SIG-M5 (cell line): Measurements from ENCODE around the gene FMN1.

ENCODE experiments used
- DNase-seq: peaks from one replicate; lab custom pipeline; 2025; lab: John Stamatoyannopoulos, UW

Gene FMN1

DNA sequence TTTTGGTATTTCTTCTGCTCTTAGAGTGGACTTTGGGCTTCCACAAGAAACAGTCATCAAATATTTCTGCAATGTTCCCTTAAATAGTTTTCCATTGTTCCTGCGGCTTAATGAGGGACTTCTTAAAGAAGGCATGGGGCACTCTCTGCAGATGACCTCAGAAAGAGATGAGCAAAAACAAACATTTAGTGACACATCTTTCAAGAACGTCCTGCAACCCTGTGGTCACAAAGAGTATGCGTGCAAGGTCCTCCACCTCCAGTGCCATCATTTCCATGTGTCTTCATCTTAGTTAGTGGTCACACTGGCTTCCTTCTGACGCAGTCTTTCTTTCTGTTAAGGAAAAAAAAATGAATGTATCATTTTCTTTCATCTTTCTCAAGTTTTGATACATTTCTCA is 420.5 kb downstream of the FMN1 start:
- no peak for DNase-seq

DNA sequence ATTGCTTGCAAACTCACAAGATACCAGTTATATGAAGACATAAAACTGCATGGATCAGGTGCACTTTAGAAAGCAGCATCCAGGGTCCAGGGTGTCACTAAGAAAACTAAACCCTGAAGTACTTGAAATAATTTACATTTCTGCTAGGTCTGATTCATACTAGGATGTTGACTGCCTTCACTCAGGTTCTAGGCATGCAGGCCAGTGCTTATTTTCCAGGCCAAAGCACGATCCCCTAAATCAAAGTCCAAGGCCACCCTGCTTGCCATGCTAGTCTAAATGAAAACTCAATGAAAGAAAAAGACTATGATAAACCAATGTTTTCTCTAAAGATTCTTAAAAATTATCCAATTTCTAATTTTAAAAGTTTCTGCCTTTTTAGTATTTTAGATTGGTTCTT is 427.3 kb downstream of the FMN1 start:
- no peak for DNase-seq

DNA sequence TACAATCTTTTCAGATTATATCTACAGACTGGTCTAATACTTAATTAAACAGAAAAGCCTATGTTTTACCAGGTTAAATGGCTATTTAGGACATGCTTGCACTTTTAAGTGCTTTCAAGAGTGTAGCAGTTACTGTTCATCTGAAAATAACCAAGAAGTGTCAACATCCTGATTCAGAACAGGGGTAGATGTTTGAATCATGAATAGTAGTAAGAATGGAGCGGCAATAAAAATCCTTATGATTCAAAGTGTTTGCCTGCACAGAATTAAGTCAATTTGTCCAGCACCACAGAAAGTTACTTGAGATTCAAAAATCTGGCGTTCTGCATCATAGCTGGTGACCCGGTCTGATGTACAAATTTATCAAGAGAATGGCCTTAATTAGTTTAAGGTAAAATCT is 428.4 kb downstream of the FMN1 start:
- DNase-seq = no peak

DNA sequence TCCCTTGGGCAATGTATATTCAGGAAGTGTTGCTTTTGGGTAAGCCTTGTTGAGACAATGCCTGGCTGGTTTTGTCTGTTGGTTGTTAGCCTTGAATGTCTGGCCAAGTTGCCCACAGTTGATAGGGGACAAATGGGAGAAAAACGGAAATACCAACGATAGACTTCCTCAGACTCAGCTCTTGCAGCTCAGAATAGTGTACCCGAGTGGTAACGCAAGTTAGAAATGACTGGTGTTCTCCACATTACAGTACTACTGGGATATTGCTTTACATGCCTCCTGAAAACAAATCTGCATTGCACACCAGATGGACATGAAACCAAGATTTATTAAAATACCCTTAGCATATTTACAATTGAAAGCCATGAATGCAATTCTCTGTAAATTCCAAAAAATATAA is 429.3 kb downstream of the FMN1 start:
- no peak for DNase-seq

DNA sequence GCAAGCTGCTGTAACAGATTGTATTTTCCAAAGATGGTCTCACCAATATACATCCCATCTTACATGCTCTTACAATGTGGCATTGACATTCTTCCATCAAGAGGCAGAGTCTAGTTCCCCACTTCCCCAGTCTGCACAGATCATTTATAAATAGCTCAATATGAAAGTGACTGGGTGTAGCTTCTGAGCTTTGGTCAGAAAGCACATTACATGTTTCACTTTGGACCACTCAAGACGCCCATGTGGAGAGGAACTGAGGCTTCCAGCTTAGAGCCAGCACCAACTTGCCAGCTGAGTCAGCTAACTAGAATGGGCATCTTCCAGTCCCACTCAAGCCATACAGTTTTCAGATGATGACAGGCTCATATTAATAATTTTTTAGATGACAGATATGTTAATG is 431.2 kb downstream of the FMN1 start:
- no peak for DNase-seq

DNA sequence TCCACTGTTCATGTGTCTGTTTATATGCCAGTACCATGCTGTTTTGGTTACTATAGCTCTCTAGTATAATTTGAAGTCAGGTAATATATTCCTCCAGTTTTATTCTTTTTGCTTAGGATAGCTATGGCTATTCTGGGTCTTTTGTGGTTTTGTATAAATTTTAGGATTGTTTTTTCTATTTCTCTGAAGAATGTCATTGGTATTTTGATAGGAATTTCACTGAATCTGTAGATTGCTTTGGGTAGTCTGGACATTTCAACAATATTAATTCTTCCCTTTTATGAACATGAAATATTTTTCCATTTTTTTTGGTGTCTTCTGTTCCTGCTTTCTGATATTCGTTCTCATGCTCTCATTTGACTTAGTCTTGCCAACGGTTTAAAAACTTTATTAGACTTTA is 437.1 kb downstream of the FMN1 start:
- no peak for DNase-seq

DNA sequence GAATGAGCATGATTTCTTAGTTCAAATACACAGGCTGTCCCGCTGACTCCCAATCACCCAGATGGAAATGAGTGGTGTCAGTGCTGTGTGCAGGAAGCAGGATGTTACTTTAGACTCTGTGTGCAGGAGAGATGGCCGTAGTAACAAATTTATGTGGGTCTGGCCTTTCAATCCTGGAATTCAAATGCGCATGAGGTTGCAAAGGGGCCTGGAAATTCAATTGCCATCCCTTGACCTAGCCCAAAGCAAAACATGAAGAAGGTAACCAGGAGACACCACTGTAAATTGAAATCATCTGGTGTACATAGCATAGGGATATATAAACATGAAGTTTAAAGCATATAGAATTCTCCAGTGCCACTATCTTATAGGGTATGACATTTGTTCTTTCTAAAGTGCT is 443.5 kb downstream of the FMN1 start:
- no peak for DNase-seq

DNA sequence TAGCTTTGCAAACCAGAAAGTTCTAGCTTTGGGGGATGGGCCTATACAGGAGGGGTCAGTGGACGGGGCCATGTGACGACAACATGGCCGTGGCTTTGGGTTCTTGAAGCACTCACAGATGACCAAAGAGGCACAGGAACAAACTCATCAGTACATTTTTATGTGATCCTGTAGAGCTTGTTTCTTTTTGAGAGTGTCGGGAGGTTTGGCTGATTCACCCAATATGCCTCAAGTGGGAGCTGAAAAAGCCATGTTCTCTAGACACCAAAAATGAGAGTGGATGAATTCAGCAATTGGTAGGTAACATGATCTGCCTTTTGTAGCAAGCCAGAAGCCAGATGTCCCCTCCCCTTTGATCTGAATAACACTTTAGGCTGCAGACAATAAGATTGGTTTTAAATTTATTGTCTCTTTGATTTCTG is 446.6 kb downstream of the FMN1 start:
- no peak for DNase-seq

DNA sequence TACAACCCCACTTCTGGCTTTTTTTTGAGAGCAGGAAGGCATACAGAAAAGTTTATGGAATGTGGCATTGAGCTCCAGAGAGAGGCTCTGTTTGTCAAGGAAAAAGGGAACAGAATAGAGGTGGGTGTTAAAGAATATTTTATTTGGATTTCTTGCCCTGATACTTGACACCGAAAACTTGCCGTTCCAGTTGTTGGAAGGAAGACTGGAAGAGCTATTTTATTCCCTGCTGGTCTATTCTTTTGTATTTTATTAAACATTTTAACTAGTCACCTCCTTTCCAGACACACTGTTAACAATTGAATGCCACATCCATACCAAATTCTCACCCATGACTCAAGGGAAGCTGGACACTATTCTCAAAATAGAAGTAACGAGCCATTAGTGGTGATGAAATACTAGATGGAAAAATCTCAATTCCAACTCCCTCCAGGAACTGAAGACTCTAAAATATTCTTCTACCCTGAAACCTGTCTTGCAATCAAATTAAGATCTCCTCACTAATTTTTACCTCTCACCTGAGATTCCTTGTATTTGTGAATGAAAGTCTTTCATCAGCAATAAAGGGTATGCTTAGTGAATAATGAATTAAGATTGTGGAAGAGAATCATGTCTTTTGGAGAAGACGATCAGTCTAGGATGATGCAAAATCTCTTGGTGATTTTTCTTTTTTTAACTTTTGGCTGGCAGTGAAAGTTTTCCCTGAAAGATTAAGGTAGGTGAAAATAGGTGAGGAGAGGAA is 448.2 kb downstream of the FMN1 start:
- DNase-seq = no peak

DNA sequence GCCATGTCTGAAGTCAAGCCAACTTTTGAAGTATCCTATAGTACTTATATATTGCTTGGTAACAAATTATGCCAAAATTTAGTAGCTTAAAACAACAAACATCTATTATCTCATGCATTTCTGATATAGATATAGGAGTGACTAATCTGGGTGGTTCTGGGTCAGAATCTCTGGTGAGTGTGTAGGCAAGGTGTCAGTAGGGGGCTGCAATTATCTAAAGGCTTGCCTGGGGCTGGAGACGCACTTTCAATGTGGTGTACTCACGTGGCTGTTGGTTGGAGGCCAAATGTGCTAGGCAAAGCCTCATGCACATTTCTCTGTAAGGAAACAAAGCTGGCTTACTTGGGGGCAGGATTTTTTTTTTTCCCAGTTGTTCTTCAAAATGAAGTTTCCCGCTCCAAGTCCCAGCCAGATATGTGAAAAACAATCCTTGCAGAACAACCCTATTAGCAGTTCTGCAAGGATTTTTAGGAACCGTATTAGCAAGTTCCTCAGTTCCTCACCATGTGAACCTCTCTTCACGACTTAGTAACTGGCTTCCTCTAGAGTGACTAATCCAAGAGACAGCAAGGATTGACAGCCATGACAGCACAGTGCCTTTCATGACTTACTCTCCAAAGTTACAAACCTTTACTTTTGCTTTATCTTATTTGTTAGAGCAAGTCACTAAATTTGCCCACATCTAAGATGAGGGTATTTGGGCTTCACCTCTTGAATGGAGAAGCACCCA is 450.9 kb downstream of the FMN1 start:
- no peak for DNase-seq

DNA sequence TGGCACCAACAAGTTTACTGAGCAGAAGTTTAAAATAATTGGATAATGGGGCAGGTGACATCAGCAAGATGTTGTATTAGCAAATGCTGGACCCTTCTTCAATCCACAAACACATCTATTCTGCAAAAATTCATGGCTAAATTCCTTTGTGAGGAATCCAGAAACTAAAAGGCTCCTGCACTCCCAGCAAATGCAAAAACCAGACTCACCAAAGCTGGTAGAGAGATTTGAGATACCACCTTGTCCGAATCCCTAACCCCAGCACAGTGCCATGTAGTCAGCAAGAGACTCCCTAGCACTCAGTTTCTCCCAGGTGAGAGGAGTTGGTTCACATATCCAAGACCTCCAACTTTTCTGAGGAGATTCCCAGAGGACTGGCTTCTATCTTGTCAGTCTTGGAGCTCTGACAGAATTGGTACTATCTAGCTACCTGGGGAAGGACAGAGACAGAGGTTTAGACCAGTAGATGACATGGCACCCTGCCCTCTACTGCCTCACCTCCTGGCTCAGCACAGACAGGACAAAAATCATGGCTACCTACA is 454.9 kb downstream of the FMN1 start:
- DNase-seq = no peak

DNA sequence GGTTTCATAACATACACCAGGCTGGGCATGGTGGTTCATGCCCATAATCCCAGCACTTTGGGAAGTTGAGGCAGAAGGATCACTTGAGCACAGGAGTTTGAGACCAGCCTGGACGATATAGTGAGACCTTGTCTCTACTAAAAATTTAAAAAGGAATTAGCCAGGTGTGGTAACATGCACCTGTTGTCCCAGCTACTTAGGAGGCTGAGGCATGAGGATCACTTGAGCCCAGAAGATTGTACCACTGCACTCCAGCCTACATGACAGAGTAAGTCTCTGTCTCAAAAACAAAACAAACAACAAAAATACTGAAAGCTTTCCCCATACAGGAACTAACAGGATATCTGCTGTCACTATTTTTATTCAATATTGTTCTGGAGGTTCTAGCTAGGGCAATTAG is 455.8 kb downstream of the FMN1 start:
- no peak for DNase-seq

DNA sequence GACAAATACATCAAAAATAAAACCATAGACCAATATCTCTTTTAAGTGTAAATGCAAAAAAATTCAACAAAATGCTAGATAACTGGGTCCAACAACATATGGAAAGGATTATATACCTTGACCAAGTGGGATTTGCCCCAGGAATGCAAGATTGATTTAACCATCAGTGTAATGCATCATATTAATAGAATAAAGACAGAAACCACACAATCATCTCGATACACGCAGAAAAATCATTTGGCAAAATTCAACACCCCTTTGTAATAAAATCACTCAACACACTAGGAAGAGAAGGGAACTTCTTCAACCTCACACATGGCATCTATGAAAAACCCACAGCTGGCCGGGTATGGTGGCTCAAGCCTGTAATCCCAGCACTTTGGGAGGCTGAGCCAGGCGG is 457.2 kb downstream of the FMN1 start:
- DNase-seq = no peak

DNA sequence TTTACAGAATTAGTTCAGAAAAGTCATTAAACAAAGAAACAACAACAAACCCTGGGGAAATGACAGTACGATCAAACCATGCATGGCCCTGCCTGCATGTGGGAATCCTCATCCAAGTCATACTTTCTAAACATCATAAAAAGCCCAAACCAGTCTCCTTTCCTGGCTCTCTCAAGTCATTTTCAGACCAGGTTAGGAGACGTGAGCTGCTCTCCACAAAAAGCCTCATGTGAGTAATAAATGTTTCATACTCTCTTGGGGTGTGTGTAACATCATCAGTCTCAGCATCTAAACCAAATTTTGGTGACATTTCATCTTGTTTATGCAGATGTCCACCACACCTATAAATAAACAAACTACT is 457.8 kb downstream of the FMN1 start:
- no peak for DNase-seq

DNA sequence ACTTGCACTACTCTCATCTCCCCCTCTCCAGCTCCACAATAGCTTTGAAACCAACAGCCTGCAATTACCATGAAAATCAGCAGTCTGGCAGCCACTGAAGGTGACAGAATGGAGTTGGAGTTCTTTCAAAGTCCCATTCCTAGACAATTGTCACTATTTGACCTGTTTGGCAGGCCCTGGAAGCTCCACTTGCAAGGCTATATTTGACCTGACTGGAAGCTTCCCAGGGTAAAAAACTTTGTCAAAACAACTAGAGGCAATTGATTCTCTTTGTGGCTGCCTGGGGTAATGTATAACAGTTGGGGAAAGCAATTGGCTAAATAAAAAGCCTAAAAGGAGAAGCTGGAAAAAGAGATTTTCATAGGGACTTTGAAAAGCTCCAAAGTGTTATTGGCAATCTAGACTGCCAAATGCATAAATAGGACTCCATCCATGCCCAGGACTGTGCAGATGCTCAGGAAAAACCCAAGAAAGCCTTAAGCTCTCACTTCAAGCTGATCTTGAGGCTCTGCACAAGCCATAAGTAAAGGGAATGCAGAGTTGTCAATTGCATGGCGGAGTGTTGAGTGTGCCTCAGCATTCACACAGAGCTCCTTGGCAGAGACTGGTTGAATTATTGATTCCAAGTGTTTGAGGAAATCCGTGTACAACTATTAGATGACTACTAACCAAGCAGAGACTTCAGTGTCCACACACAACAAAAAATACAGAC is 458.4 kb downstream of the FMN1 start:
- DNase-seq = no peak

DNA sequence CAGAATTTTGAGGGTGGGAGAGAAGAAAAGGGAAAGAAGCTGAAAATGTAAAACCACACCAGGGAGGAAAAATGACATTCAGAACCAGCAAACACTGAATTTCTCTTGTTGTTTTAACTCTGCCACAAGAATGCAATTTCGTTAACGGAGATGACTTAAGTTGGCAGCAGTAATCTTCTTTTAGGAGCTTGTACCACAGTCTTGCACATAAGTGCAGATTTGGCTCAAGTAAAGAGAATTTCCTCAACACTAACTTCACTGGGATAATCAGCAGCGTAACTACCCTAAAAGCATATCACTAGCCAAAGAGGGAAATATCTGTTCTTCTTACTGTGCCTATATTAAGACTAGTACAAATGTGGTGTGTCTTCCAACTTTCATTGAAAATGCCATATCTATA is 461.2 kb downstream of the FMN1 start:
- DNase-seq = no peak

DNA sequence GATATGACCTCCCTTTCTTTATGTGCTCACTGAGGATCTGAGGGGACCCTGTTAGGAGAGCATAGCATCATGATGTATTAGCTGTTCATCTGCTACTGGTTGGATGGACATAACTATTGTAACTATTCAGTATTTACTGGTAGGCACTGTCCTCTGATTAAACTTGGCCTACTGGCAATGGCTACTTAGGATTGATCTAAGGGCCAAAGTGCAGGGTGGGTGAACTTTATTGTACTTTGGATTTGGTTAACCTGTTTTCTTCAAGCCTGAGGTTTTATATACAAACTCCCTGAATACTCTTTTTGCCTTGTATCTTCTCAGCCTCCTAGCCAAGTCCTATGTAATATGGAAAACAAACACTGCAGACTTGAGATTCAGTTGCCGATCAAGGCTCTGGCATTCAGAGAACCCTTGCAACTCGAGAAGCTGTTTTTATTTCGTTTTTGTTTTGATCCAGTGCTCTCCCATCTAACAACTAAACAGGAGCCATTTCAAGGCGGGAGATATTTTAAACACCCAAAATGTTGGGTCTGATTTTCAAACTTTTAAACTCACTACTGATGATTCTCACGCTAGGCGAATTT is 461.8 kb downstream of the FMN1 start:
- DNase-seq = no peak

DNA sequence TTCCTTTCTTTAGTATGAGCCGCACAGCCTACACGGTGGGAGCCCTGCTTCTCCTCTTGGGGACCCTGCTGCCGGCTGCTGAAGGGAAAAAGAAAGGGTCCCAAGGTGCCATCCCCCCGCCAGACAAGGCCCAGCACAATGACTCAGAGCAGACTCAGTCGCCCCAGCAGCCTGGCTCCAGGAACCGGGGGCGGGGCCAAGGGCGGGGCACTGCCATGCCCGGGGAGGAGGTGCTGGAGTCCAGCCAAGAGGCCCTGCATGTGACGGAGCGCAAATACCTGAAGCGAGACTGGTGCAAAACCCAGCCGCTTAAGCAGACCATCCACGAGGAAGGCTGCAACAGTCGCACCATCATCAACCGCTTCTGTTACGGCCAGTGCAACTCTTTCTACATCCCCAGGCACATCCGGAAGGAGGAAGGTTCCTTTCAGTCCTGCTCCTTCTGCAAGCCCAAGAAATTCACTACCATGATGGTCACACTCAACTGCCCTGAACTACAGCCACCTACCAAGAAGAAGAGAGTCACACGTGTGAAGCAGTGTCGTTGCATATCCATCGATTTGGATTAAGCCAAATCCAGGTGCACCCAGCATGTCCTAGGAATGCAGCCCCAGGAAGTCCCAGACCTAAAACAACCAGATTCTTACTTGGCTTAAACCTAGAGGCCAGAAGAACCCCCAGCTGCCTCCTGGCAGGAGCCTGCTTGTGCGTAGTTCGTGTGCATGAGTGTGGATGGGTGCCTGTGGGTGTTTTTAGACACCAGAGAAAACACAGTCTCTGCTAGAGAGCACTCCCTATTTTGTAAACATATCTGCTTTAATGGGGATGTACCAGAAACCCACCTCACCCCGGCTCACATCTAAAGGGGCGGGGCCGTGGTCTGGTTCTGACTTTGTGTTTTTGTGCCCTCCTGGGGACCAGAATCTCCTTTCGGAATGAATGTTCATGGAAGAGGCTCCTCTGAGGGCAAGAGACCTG is 463.5 kb downstream of the FMN1 start:
- DNase-seq = no peak

DNA sequence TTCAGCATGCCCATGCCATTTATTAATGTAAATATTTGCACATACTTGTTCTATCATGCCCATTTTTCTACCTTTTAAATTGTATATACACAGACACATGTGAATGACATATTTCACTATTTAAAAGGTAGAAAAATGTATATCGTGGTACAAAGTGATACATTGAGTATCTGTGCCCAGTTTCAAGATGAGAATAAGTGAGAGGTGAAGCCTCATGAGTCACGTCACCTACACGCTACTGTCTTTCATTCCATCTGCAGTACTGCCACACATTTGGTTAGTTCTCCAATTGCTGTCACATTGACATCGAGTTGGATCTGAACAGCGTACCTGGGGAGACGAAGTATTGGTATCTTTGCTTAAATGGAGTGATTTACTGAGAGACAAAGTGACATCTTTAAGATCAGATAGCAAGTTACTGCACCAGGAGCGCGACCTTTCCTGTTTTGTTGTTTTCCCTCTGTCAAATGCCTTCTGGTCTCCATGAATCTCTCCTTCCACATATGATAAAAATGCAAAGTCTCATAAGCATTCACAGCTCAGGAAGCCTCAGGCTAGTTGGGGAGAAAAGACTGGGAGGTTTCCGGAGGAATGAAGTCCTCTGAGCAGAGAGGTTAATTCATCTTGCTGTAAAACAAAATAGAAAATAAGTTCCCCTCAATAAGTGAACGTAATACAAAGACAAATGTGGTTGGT is 464.7 kb downstream of the FMN1 start:
- DNase-seq = no peak

DNA sequence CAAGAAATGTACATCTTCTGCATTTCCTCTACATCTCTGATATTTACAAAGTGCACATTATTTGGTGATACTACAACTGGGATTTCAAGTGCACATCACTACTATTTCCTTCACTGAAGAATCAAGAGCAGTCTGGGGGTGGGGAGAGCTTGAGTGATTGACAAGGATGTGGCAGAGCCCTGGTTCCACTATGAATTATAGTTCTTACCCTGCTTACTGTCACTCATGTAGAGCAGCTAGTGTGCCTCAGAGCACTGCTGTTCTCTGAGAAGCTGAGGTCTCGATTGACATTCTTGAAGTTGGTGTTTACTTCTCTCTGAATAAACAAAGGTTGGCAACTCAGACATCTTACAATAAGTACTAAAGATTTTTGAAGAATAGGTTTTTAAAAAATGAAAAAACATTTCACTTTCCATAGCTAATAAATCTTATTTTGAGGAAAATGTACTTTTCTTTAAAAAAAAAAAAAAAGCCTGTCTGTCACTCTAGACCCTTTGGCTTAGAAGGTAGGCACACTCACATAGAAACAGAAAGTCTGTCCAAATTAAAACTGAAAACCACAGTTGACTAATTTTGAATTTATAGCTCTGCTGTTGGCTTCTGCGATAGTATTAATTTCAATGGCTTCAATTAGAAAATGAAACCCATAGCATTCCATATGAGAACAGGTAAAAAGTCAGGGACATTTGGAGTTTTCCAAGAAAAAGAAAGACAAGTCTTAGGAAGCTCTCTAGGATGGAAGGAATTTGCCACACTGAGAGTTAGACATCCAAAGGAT is 471.2 kb downstream of the FMN1 start:
- DNase-seq = no peak
